Smooth muscle cell (in vitro differentiated cells): Measurements from ENCODE around the gene TMEM219. TPM values are rescaled to one million over a fixed set of nuclear protein-coding genes. Genes with fewer than 3 reads are reported as not detected.

Source experiments
- DNase-seq: peaks from one replicate; lab custom pipeline; 2025; ENCODE audit not compliant: unreplicated experiment; lab: John Stamatoyannopoulos, UW
- H2AFZ ChIP-seq: fragments of 200-600 bp; sonication (generic); 2 replicates; pipeline ENCODE4 v1.6.0; 2016; ENCODE audit warnings: antibody characterized with exemption, low read depth, mild to moderate bottlenecking
- H3F3A ChIP-seq: fragments of 200-600 bp; sonication (generic); 2 replicates; pipeline ENCODE4 v1.6.0; 2017; ENCODE audit warnings: antibody characterized with exemption, low read depth
- H3K27ac ChIP-seq: fragments of 200-600 bp; sonication (generic); 2 replicates; pipeline ENCODE4 v1.5.1; 2016; ENCODE audit warnings: low read depth, mild to moderate bottlenecking
- H3K27me3 ChIP-seq: fragments of 200-600 bp; sonication (generic); 2 replicates; pipeline ENCODE4 v1.6.1; 2016; ENCODE audit warnings: low read depth, mild to moderate bottlenecking
- H3K36me3 ChIP-seq: fragments of 200-600 bp; sonication (generic); 2 replicates; pipeline ENCODE4 v1.5.1; 2016; ENCODE audit warnings: low read depth
- H3K4me1 ChIP-seq: fragments of 200-600 bp; sonication (generic); 2 replicates; pipeline ENCODE4 v1.5.1; 2016; ENCODE audit warnings: low read depth
- H3K4me2 ChIP-seq: fragments of 200-600 bp; sonication (generic); 2 replicates; pipeline ENCODE4 v1.6.0; 2016; ENCODE audit warnings: mild to moderate bottlenecking
- H3K4me3 ChIP-seq: fragments of 200-600 bp; sonication (generic); 2 replicates; pipeline ENCODE4 v1.5.1; 2016; ENCODE audit warnings: mild to moderate bottlenecking
- H3K79me2 ChIP-seq: fragments of 200-600 bp; sonication (generic); 2 replicates; pipeline ENCODE4 v1.6.0; 2016; ENCODE audit warnings: low read depth, mild to moderate bottlenecking
- H3K9ac ChIP-seq: fragments of 200-600 bp; sonication (generic); 2 replicates; pipeline ENCODE4 v1.6.0; 2016; ENCODE audit warnings: low read depth
- H3K9me3 ChIP-seq: fragments of 200-600 bp; sonication (generic); replicated peaks from 2 replicates; pipeline ENCODE4 v1.5.1; 2016; ENCODE audit warnings: low read depth
- H4K20me1 ChIP-seq: fragments of 200-600 bp; sonication (generic); 2 replicates; pipeline ENCODE4 v1.6.0; 2016; ENCODE audit warnings: low read depth
- WGBS: methylation state at CpG from one replicate; pipeline ENCODE4 v1.1.7; 2016; ENCODE audit warnings: low lambda C conversion rate; 5-methylcytosine and 5-hydroxymethylcytosine counted together
- polyA plus RNA-seq: library from polyadenylated mRNA; unstranded; fragments of >200 nt; fragmentation: Nextera tagmentation; extraction: Ambion mirVana; gene quantifications from 2 replicates; pipeline ENCODE4 v1.2.1, GENCODE V29; 2016
- total RNA-seq: library from RNA; depleted of rRNA; stranded (reverse); fragments of >200 nt; gene quantifications from 2 replicates; pipeline ENCODE4 v1.2.3, GENCODE V29; 2014
- TF ChIP-seq, protein P1 (sequence below): fragments of 200-600 bp; sonication (generic); IDR thresholded peaks from 2 replicates; pipeline ENCODE4 v1.5.1; 2017; ENCODE audit warnings: borderline replicate concordance, mild to moderate bottlenecking, antibody characterized with exemption; ENCODE audit not compliant: insufficient read depth, poor library complexity, severe bottlenecking

The TMEM219 gene
- total and polyA plus RNA-seq, 2 experiments from 2014 or later: 99.2 to 186 TPM

DNA sequence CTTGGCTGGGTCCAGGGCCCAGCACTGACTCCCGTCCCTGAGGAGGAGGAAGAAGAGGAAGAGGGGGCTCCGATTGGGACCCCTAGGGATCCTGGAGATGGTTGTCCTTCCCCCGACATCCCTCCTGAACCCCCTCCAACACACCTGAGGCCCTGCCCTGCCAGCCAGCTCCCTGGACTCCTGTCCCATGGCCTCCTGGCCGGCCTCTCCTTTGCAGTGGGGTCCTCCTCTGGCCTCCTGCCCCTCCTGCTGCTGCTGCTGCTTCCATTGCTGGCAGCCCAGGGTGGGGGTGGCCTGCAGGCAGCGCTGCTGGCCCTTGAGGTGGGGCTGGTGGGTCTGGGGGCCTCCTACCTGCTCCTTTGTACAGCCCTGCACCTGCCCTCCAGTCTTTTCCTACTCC lies 25.1 kb downstream of the TMEM219 start:
- Histone ChIP-seq H3K27me3 (no peaks in the 10 kb centered on the region), H3K4me1 (no peaks in the 10 kb centered on the region), H3K9me3 (no peaks in the 10 kb centered on the region), H2AFZ (no peak overlapping the region), H3K36me3 (no peaks in the 10 kb centered on the region), H3K9ac (no peak overlapping the region), H3K4me3 (no peak overlapping the region), H4K20me1 (no peaks in the 10 kb centered on the region), H3K4me2 (no peak overlapping the region), H3K27ac (no peak overlapping the region), H3F3A (peaks cover 4% of the 10 kb centered on the region), H3K79me2 (no peaks in the 10 kb centered on the region)
- 93% methylated on average over 5 of the region's 5 CpGs for WGBS
- DNase-seq: no peak
- TF ChIP-seq, protein P1, sequence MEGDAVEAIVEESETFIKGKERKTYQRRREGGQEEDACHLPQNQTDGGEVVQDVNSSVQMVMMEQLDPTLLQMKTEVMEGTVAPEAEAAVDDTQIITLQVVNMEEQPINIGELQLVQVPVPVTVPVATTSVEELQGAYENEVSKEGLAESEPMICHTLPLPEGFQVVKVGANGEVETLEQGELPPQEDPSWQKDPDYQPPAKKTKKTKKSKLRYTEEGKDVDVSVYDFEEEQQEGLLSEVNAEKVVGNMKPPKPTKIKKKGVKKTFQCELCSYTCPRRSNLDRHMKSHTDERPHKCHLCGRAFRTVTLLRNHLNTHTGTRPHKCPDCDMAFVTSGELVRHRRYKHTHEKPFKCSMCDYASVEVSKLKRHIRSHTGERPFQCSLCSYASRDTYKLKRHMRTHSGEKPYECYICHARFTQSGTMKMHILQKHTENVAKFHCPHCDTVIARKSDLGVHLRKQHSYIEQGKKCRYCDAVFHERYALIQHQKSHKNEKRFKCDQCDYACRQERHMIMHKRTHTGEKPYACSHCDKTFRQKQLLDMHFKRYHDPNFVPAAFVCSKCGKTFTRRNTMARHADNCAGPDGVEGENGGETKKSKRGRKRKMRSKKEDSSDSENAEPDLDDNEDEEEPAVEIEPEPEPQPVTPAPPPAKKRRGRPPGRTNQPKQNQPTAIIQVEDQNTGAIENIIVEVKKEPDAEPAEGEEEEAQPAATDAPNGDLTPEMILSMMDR: no peak

DNA sequence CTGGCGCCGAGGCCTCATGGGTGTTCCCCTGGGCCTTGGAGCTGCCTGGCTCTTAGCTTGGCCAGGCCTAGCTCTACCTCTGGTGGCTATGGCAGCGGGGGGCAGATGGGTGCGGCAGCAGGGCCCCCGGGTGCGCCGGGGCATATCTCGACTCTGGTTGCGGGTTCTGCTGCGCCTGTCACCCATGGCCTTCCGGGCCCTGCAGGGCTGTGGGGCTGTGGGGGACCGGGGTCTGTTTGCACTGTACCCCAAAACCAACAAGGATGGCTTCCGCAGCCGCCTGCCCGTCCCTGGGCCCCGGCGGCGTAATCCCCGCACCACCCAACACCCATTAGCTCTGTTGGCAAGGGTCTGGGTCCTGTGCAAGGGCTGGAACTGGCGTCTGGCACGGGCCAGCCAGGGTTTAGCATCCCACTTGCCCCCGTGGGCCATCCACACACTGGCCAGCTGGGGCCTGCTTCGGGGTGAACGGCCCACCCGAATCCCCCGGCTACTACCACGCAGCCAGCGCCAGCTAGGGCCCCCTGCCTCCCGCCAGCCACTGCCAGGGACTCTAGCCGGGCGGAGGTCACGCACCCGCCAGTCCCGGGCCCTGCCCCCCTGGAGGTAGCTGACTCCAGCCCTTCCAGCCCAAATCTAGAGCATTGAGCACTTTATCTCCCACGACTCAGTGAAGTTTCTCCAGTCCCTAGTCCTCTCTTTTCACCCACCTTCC lies 25.6 kb downstream of the TMEM219 start:
- no peak overlapping the region for H3K4me3 ChIP-seq
- peaks cover 4% of the 10 kb centered on the region for H3F3A ChIP-seq
- no peak overlapping the region for H2AFZ ChIP-seq
- no peak for DNase-seq
- H3K9me3 ChIP-seq: no peaks in the 10 kb centered on the region
- TF ChIP-seq, protein P1: no peak
- no peak overlapping the region for H3K27ac ChIP-seq
- H3K27me3 ChIP-seq: no peaks in the 10 kb centered on the region
- no peaks in the 10 kb centered on the region for H3K36me3 ChIP-seq
- H3K4me2 ChIP-seq: no peak overlapping the region
- no peak overlapping the region for H3K9ac ChIP-seq
- H4K20me1 ChIP-seq: no peaks in the 10 kb centered on the region
- H3K4me1 ChIP-seq: no peaks in the 10 kb centered on the region
- WGBS: 97% methylated on average over 35 of the region's 35 CpGs
- no peaks in the 10 kb centered on the region for H3K79me2 ChIP-seq

DNA sequence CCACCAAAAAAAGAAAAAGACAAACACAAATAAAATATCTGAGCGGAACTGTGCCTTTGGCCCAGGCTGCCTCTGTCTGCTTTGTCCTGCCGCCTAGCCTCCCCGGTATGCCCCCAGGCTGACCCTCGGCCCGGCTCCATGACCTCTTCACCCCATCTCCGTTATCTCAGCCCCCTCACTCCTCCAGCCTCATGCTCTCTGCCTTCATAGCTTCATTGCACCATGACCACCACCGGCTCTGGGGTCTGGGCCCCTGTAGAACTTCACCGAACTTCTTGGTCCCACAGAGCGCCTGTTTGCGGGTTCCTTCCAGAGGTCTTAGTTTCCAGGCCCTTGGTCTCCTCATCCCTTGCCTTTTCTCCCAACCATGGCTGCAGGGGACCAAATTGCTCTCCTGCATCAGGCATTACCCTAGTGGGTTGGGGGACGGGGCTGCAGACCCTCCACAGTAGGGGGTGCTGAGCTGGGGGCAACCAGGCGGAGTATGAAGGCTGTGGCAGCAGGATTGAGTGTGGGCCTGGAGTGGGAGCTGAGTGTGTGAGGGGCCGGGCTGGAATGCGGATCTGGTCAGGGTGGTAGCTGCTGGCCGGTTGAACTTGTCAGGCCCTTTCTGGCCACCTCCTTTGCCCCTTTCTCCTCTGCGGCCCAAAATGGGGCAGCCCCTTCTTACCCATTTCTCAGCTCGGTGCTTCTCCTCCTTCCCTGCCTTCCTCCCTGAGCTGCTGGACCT lies 26.6 kb downstream of the TMEM219 start:
- Histone ChIP-seq H3K9me3 (no peaks in the 10 kb centered on the region), H3K9ac (no peak overlapping the region), H4K20me1 (no peaks in the 10 kb centered on the region), H3K79me2 (no peaks in the 10 kb centered on the region), H3K27me3 (no peaks in the 10 kb centered on the region), H3K4me1 (no peaks in the 10 kb centered on the region), H3K4me3 (no peak overlapping the region), H3K4me2 (no peak overlapping the region), H2AFZ (no peak overlapping the region), H3F3A (peaks cover 4% of the 10 kb centered on the region), H3K27ac (no peak overlapping the region), H3K36me3 (no peaks in the 10 kb centered on the region)
- 96% methylated on average over 17 of the region's 17 CpGs for WGBS
- no peak for DNase-seq
- TF ChIP-seq, protein P1: no peak
